Measurements from ENCODE around the gene SYT7. TPM values are rescaled to one million over a fixed set of nuclear protein-coding genes. Genes with fewer than 3 reads are reported as not detected.

Gene SYT7
- polyA plus RNA-seq, 4 donors, result 0.81 to 12.2 (median 3.0) TPM

DNA sequence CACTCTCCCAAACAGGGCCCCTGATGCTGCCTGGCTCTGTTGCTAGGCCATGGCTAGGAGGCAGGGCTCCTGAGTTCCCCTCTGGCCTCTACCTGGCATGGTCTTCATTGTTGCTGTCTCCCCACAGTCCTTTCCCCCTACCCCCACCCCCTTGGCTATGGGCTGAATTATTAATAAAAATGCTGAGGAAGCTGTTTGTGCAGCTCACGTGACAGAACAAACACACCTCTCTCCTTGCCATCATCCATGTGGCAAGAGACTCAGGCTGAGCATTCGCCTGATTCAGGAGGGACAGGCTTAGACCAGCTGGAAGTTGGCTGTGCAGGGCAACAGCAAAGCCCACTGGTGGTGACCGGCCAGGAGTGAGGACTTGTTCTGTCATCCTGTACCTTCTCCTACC is 4.2 kb upstream of the SYT7 start:
- WGBS, 3 donors, result 72 to 83% (median 78%) methylated on average over 3 of the region's 3 CpGs
- Histone ChIP-seq H3K27ac (ENCODE audit: low read depth in 1 of 3, low read length in 2 of 3) (no peak overlapping the region), H3K9me3 (ENCODE audit: control insufficient read depth in 2 of 2, insufficient read depth in 1 of 2, low read depth in 1 of 2, low read length in 1 of 2) (no peaks in the 10 kb centered on the region), H3K27me3 (ENCODE audit: control insufficient read depth in 3 of 3, insufficient read depth in 3 of 3, low read length in 3 of 3) (peaks cover 0 to 65% (median 5%) of the 10 kb centered on the region in 3 donors), H3K4me3 (ENCODE audit: low read depth in 1 of 3, low read length in 3 of 3) (no peak overlapping the region), H3K4me1 (ENCODE audit: control insufficient read depth in 3 of 3, insufficient read depth in 2 of 3, low read depth in 1 of 3, low read length in 2 of 3) (peaks cover 3 to 25% (median 5%) of the 10 kb centered on the region in 3 donors), H3K36me3 (ENCODE audit: control insufficient read depth in 3 of 3, insufficient read depth in 2 of 3, low read depth in 1 of 3, low read length in 3 of 3) (no peaks in the 10 kb centered on the region)
- DNase-seq, result no peak
- FAIRE-seq, result no peak

DNA sequence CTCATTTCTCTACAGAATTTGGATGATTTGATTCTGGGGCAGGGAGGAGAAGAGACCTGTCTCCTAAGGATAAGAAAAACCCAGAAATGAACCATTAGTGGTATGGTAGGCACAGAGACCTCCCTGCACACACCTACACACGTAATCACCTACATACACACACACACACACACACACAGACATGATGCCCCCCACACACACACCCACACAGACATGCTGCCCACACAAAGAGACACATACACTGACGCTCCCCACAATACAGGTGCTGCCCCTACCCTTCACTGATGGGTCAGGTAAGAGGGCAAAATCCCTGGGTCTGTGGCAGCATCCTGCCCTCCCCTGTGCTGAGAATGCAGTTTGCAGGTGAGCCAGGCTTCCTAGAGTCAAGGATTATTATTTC is 1.1 kb upstream of the SYT7 start:
- H3K27me3 ChIP-seq (ENCODE audit: control insufficient read depth in 3 of 3, insufficient read depth in 3 of 3, low read length in 3 of 3), result peaks cover 2 to 50% (median 18%) of the 10 kb centered on the region in 3 donors
- 19 to 53% (median 20%) methylated on average over 2 of the region's 2 CpGs for WGBS, 3 donors
- peaks cover 0 to 2% of the 10 kb centered on the region in 2 donors for H3K9me3 ChIP-seq (ENCODE audit: control insufficient read depth in 2 of 2, insufficient read depth in 1 of 2, low read depth in 1 of 2, low read length in 1 of 2)
- H3K4me3 ChIP-seq (ENCODE audit: low read depth in 1 of 3, low read length in 3 of 3), result no peak overlapping the region
- H3K4me1 ChIP-seq (ENCODE audit: control insufficient read depth in 3 of 3, insufficient read depth in 2 of 3, low read depth in 1 of 3, low read length in 2 of 3), result peaks cover 2 to 8% (median 3%) of the 10 kb centered on the region in 3 donors
- FAIRE-seq (no peak), DNase-seq (no peak)
- no peaks in the 10 kb centered on the region for H3K36me3 ChIP-seq (ENCODE audit: control insufficient read depth in 3 of 3, insufficient read depth in 2 of 3, low read depth in 1 of 3, low read length in 3 of 3)
- no peak overlapping the region for H3K27ac ChIP-seq (ENCODE audit: low read depth in 1 of 3, low read length in 2 of 3)

DNA sequence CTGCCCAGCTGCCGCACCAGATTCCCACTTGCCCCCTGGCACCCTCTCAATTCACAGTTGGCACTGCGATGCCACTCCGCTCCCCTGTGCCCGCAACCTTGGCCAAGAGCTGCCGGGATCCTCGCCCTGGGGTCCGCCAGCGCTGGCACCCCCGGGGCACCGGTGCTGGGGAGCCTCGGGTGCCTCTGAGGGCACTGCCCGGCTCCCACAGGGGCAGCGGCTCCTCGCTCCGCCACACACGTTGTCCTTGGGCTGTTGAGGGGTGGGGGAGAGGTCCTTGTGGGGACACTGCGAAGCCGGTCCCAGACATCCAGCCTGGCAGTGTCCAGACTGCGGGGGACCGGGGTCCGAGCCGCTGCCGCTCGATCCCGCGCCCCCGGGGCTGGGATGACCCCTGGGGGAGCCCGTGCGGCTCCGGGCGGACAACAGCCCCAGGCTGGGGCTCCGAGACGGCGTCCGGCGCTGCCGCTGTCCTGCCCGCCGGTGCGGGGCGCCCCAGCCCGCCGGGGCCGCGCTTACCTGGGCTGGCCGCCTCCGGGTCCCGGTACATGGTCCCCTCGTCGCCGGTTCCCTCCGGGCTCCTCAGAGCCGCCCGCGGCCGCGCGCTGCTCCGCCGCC is 496 bp downstream of the SYT7 start:
- Histone ChIP-seq H3K36me3 (ENCODE audit: control insufficient read depth in 3 of 3, insufficient read depth in 2 of 3, low read depth in 1 of 3, low read length in 3 of 3) (no peaks in the 10 kb centered on the region), H3K27ac (ENCODE audit: low read depth in 1 of 3, low read length in 2 of 3) (no peak overlapping the region), H3K4me3 (ENCODE audit: low read depth in 1 of 3, low read length in 3 of 3) (peak overlapping the region; percentile 32 to 56 (median 42)), H3K27me3 (ENCODE audit: control insufficient read depth in 3 of 3, insufficient read depth in 3 of 3, low read length in 3 of 3) (peaks cover 2 to 44% (median 18%) of the 10 kb centered on the region in 3 donors), H3K4me1 (ENCODE audit: control insufficient read depth in 3 of 3, insufficient read depth in 2 of 3, low read depth in 1 of 3, low read length in 2 of 3) (peaks cover 2 to 8% (median 3%) of the 10 kb centered on the region in 3 donors), H3K9me3 (ENCODE audit: control insufficient read depth in 2 of 2, insufficient read depth in 1 of 2, low read depth in 1 of 2, low read length in 1 of 2) (peaks cover 0 to 2% of the 10 kb centered on the region in 2 donors)
- DNase-seq, result no peak
- no peak for FAIRE-seq
- 2 to 4% (median 2%) methylated on average over 27 to 60 of the region's 60 CpGs for WGBS, 3 donors

DNA sequence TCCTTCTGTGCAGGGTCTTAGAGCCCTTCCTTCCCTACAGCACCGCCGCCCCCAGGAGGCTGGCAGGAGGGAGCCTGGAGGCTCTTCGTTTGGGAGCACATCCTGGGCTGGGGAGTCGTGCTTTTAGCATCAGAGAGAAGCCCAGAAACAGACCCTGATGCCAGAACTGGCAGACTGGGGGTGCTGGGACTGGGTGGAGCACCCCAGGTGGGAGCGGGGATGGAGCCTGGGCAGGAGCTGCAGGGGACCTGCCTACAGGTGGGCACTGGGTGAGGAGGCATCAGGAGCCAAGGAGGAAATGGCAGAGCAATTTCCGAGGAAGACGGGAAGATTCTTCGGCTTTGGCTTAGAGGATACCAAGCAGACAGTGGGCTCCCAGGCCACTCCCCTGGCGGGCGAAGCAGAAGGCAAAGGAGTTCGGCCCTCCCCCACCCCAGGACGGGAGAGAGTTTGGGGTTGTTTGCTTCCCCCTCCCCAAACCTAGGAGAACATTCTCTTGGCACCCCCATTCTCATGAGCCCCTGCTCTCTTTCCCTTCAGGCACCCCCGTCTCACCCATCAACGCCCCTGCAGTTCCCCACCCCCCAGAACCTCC is 1.1 kb downstream of the SYT7 start:
- no peak for FAIRE-seq
- Histone ChIP-seq H3K27me3 (ENCODE audit: control insufficient read depth in 3 of 3, insufficient read depth in 3 of 3, low read length in 3 of 3) (peaks cover 2 to 44% (median 18%) of the 10 kb centered on the region in 3 donors), H3K4me3 (ENCODE audit: low read depth in 1 of 3, low read length in 3 of 3) (peak overlapping the region in 2 of 3 donors; percentile 32 to 56), H3K27ac (ENCODE audit: low read depth in 1 of 3, low read length in 2 of 3) (no peak overlapping the region), H3K9me3 (ENCODE audit: control insufficient read depth in 2 of 2, insufficient read depth in 1 of 2, low read depth in 1 of 2, low read length in 1 of 2) (peaks cover 0 to 2% of the 10 kb centered on the region in 2 donors), H3K36me3 (ENCODE audit: control insufficient read depth in 3 of 3, insufficient read depth in 2 of 3, low read depth in 1 of 3, low read length in 3 of 3) (no peaks in the 10 kb centered on the region), H3K4me1 (ENCODE audit: control insufficient read depth in 3 of 3, insufficient read depth in 2 of 3, low read depth in 1 of 3, low read length in 2 of 3) (peaks cover 2 to 8% (median 3%) of the 10 kb centered on the region in 3 donors)
- WGBS, 3 donors, result 12 to 26% (median 24%) methylated on average over 10 to 14 of the region's 14 CpGs
- no peak for DNase-seq

DNA sequence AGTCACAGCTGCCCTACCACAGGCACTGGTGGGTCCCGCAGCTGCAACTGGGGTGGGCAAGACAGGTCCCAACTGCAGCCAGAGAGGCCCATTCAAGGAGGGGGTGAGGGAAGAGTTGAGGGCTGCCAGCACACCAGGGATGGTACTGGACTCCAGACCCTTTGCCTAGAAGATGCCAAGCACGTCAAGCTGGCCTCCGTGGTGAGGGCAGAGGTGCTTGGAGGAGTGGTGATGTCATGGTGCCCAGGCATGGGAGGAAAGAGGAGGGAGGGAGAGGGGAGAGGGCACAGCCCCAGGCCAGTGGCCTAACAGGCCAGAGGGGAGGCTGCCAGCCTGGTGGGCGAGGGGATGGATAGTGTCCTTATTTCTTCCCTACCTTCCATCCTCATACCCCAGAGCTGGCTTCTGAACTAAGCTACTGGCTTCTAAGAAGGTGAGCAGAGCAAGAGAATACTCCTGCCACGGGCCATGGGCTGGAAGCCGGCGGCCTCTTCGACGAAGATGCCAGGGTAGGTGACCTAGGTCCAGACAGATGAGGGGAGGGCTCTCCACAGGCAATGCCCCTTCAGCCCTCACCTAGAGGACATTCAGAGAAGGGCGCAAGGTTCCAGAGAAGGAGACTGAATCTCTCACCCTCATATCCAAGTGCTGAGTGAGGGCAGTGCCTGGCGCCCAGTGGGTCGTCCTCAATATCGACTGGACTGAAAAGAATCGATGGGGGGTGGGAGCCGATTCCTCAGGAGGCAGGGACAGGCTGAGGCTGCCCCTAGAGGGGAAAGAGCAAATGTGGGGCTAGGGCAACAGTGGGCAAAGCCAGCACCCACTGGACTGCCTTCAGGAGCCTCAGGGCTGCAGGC is 1.8 kb downstream of the SYT7 start:
- no peaks in the 10 kb centered on the region for H3K36me3 ChIP-seq (ENCODE audit: control insufficient read depth in 3 of 3, insufficient read depth in 2 of 3, low read depth in 1 of 3, low read length in 3 of 3)
- H3K27me3 ChIP-seq (ENCODE audit: control insufficient read depth in 3 of 3, insufficient read depth in 3 of 3, low read length in 3 of 3), result peaks cover 2 to 41% (median 18%) of the 10 kb centered on the region in 3 donors
- H3K4me1 ChIP-seq (ENCODE audit: control insufficient read depth in 3 of 3, insufficient read depth in 2 of 3, low read depth in 1 of 3, low read length in 2 of 3), result peaks cover 2 to 8% (median 3%) of the 10 kb centered on the region in 3 donors
- FAIRE-seq, result no peak
- DNase-seq, result no peak
- peaks cover 0 to 2% of the 10 kb centered on the region in 2 donors for H3K9me3 ChIP-seq (ENCODE audit: control insufficient read depth in 2 of 2, insufficient read depth in 1 of 2, low read depth in 1 of 2, low read length in 1 of 2)
- H3K4me3 ChIP-seq (ENCODE audit: low read depth in 1 of 3, low read length in 3 of 3), result peak overlapping the region in 1 of 3 donors; percentile 32
- 49 to 64% (median 59%) methylated on average over 15 of the region's 15 CpGs for WGBS, 3 donors
- no peak overlapping the region for H3K27ac ChIP-seq (ENCODE audit: low read depth in 1 of 3, low read length in 2 of 3)

DNA sequence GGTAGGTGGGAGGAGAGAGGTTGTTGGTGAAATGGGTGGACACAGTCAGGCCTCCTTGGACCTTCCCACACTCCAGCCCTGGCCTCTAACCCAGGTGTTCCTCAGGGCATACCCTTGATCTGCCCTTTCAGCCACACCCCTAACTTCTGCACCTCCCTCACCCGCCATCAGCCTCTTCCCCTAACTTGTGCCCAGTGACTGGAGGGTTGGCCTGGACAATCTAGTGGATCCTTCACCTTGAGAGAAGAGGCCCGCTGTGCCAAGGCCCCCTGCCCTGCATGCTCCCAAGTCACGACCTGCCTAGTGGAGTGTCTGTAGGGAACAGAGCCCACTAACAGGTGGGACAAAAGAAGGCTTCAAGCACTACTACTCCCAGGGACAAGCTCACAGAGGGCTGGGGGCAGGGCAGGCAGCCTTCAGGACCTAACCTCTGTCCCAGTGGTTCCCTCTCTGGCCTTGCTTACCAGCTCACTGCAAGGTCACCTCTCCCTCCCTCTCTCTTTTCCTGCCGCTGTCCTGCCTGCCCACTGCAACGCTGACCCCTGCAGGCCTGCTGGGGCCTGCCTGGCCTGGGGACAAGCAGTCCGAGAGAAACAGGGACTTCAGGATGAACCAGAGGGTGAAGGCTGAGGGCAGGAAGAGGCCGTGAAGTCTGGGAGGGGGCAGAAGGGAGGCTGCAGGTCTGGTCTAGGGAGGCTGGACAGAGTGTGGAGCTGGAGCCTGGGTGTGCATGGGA is 3.3 kb downstream of the SYT7 start:
- H3K9me3 ChIP-seq (ENCODE audit: control insufficient read depth in 2 of 2, insufficient read depth in 1 of 2, low read depth in 1 of 2, low read length in 1 of 2), result peaks cover 0 to 2% of the 10 kb centered on the region in 2 donors
- FAIRE-seq (no peak), DNase-seq (no peak)
- no peaks in the 10 kb centered on the region for H3K36me3 ChIP-seq (ENCODE audit: control insufficient read depth in 3 of 3, insufficient read depth in 2 of 3, low read depth in 1 of 3, low read length in 3 of 3)
- no peak overlapping the region for H3K4me3 ChIP-seq (ENCODE audit: low read depth in 1 of 3, low read length in 3 of 3)
- H3K27ac ChIP-seq (ENCODE audit: low read depth in 1 of 3, low read length in 2 of 3), result no peak overlapping the region
- H3K27me3 ChIP-seq (ENCODE audit: control insufficient read depth in 3 of 3, insufficient read depth in 3 of 3, low read length in 3 of 3), result peaks cover 2 to 35% (median 18%) of the 10 kb centered on the region in 3 donors
- WGBS, 3 donors, result 61 to 73% (median 67%) methylated on average over 7 of the region's 7 CpGs
- H3K4me1 ChIP-seq (ENCODE audit: control insufficient read depth in 3 of 3, insufficient read depth in 2 of 3, low read depth in 1 of 3, low read length in 2 of 3), result peaks cover 2 to 8% (median 3%) of the 10 kb centered on the region in 3 donors

DNA sequence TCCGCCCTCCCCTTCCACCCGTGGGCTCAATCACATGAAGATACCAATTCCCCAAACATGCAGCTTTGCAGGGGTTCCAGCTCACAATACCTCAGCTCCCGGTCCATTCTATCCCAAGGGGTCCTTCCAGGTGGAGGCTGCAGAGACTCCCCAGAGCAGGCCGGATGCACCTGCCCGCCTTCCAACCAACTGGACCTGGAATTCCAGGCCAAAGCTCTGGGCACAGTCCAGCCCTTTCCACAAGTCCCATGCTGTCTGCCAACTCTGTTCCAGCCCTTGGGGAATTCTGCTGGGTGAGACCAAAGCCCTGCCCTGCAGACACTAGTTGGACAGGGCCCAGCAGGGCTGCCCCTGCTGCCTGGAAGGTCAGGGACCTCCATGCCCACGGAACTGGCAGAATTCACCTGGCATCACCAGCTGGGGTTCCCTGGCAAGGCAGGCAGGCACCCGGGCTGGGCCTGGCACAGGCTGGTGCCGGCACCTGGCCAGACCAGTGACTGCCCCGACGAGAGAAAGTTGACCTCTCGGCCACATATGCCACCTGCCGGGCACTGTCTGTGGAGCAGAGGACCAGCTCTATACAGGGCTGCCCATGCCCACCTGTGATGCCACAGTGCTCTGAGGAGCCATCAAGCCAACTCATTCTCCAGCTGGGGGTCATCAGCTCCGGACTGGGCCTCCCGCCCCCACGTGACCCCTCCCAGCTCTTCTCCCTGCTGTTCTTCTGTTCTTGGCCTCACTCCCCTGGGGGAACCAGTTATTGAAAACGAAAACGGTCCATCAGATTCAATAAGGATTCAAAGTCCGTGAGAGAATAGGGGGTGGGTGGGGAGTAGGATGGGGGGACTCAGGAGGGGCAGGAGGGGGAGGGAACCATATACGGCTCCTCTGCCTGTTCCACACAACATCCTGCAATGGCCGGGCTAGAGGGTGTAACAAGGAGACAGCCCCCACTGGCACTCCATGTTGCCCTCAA is 4.7 kb downstream of the SYT7 start:
- WGBS, 3 donors, result 53 to 67% (median 58%) methylated on average over 20 of the region's 20 CpGs
- Histone ChIP-seq H3K4me3 (ENCODE audit: low read depth in 1 of 3, low read length in 3 of 3) (no peak overlapping the region), H3K27me3 (ENCODE audit: control insufficient read depth in 3 of 3, insufficient read depth in 3 of 3, low read length in 3 of 3) (peaks cover 2 to 26% (median 15%) of the 10 kb centered on the region in 3 donors), H3K9me3 (ENCODE audit: control insufficient read depth in 2 of 2, insufficient read depth in 1 of 2, low read depth in 1 of 2, low read length in 1 of 2) (peaks cover 0 to 2% of the 10 kb centered on the region in 2 donors), H3K36me3 (ENCODE audit: control insufficient read depth in 3 of 3, insufficient read depth in 2 of 3, low read depth in 1 of 3, low read length in 3 of 3) (no peaks in the 10 kb centered on the region), H3K27ac (ENCODE audit: low read depth in 1 of 3, low read length in 2 of 3) (no peak overlapping the region), H3K4me1 (ENCODE audit: control insufficient read depth in 3 of 3, insufficient read depth in 2 of 3, low read depth in 1 of 3, low read length in 2 of 3) (peaks cover 0 to 4% (median 0%) of the 10 kb centered on the region in 3 donors)
- no peak for FAIRE-seq
- no peak for DNase-seq
